Measurements from ENCODE around the gene MRPL19.
"Not testable (repeated sequence)": the region's sequence is repeated elsewhere in the genome, so short reads cannot be mapped to it uniquely, and the experiment has no call there.

- TF ChIP-seq CTCF (IDR thresholded peaks at IDR 0.05); POLR2AphosphoS5 (IDR thresholded peaks at IDR 0.05; ENCODE audit: insufficient read depth in 1 of 2, low read depth in 1 of 2): not testable (repeated sequence)
These were observed 65.0 kb downstream of the MRPL19 start for GRCh38 chr2:75711590-75711989.
